Heart right ventricle (tissue), 16 donors: ENCODE data around the gene PRKACB. TPM values are rescaled to one million over a fixed set of nuclear protein-coding genes. Genes with fewer than 3 reads are reported as not detected.

Experiments used
- ATAC-seq, 8 donors: fragments of 200-7000 bp; cut with Tn5 transposase; one replicate each; pipeline ENCODE4 v1.9.1; 2020; ENCODE audit warnings: mild to moderate bottlenecking in 8 of 8, moderate library complexity in 8 of 8, moderate number of reproducible peaks in 1 of 8
- DNase-seq, 2 donors: peaks; one replicate each; pipeline ENCODE4 v3.0.0-alpha.2; 2020
- H3K27ac ChIP-seq, 10 donors: fragments of 200-600 bp; sonication (generic) in 2 of 10; one replicate each; pipeline versions ENCODE4 v1.5.0 to v1.8.0; 2020 to 2022; ENCODE audit warnings: mild to moderate bottlenecking in 3 of 10
- H3K27me3 ChIP-seq, 7 donors: fragments of 200-600 bp; one replicate each; pipeline ENCODE4 v1.8.0; 2021 to 2022; ENCODE audit warnings: mild to moderate bottlenecking in 2 of 7
- H3K36me3 ChIP-seq, 9 donors: fragments of 200-600 bp; sonication (generic) in 1 of 9; one replicate each; pipeline versions ENCODE4 v1.5.0 to v1.8.0; 2020 to 2022; ENCODE audit warnings: mild to moderate bottlenecking in 2 of 9
- H3K4me1 ChIP-seq, 9 donors: fragments of 200-600 bp; sonication (generic) in 1 of 9; one replicate each; pipeline versions ENCODE4 v1.5.0 to v1.8.0; 2020 to 2022; ENCODE audit warnings: mild to moderate bottlenecking in 4 of 9
- H3K4me3 ChIP-seq, 10 donors: fragments of 200-600 bp; sonication (generic) in 2 of 10; one replicate each; pipeline versions ENCODE4 v1.5.0 to v1.8.0; 2020 to 2022; ENCODE audit warnings: mild to moderate bottlenecking in 7 of 10, moderate library complexity in 2 of 10
- H3K9me3 ChIP-seq, 11 donors: fragments of 200-600 bp in 10 of 11; sonication (generic) in 2 of 11; one replicate each; pipeline versions ENCODE4 v1.5.0 to v1.8.0; 2013 to 2022; ENCODE audit warnings: mild to moderate bottlenecking in 2 of 11, control low read depth in 1 of 11, moderate library complexity in 1 of 11
- CTCF ChIP-seq, 9 donors: fragments of 200-600 bp; sonication (generic) in 2 of 9; IDR thresholded peaks; one replicate each; pipeline versions ENCODE4 v1.5.0 to v1.8.0; 2021 to 2022; ENCODE audit warnings: antibody characterized with exemption in 9 of 9, mild to moderate bottlenecking in 5 of 9, moderate library complexity in 1 of 9
- WGBS, 2 donors: extraction: QIAGEN DNeasy Blood & Tissue Kit; methylation state at CpG; one replicate each; pipeline ENCODE4 v1.1.7; 2013; ENCODE audit warnings: inconsistent platforms in 1 of 2; 5-methylcytosine and 5-hydroxymethylcytosine counted together
- intact Hi-C, 10 donors: fragments of 100-400 bp; cut with DNase I; formaldehyde crosslinking; loops; one replicate each; pipeline versions ENCODE4 v1.11.1 to v1.14.2; 2022
- polyA plus RNA-seq, 2 donors: library from polyadenylated mRNA; stranded (reverse); fragments of 200-250 nt; gene quantifications; one replicate each; pipeline ENCODE4 v1.2.3, GENCODE V29; 2013
- total RNA-seq, 10 donors: library from RNA; stranded (reverse); fragmentation: NEBNext Ultra II Directional in 3 of 10; extraction: Animal tissue kit (Norgen Biotek cat#: 25700) in 3 of 10; gene quantifications; one replicate each; pipeline versions ENCODE4 v1.2.1 to v1.2.4, GENCODE V29; 2021 to 2023
- donor health status: Arrhythmogenic right ventricular cardiomyopathy.
- donor health status: ischemic (EF 13 %, LVEDD 7.1; RV severe dilation, severe dysfunction).
- donor health status: healthy with polysubstance abuse.
- donor health status: DM: no; HTN: yes; CAD: no.
- donor health status: DM: no; HTN: no; CAD: no.
- donor health status: ischemic (EF 25% LVEDD 6.9; RV normal size, moderate dysfunction).
- donor health status: ischemic (EF 25% LVEDD 5.7; RV mildly dilated, moderate dysfunction).
- donor health status: healthy.
- donor health status: DM: yes; HTN: yes; CAD: no.
- donor health status: Ischemic cardiomyopathy.
- donor health status: ischemic (EF 35%, LVEDD 5.7; RV mildly dilated, moderate dysfunction).
- donor health status: nonischemic (EF 11% LVEDD 7.7; RV severe dilation, severe dysfunction).
- donor health status: DM: yes; HTN: yes; CAD: no.
- donor health status: PGD.
- donor health status: ischemic (EF 29% LVEDD 5.4; RV normal size, mild dysfunction).
- donor health status: nonischemic (EF 23%, LVEDD 6.1; RV moderate dilation, normal function).

PRKACB gene
- total and polyA plus RNA-seq, 12 donors: 6.4 to 49.1 (median 39.6) TPM

- intact Hi-C loops: no loop called here
These were observed 19.3 kb downstream of the PRKACB start for GRCh38 chr1:84163123-84163931.

GRCh38 chr1:84164161-84164560 is 20.1 kb downstream of the PRKACB start:
- intact Hi-C loops: no loop called here
- H3K36me3 ChIP-seq: no peaks in the 10 kb centered on the region

More at GRCh38 chr1:84163123-84163931, 19.3 kb downstream of the PRKACB start:
- Histone ChIP-seq H3K4me3 (peak overlapping the region in 2 of 10 donors; percentile 32), H3K27ac (no peak overlapping the region), H3K27me3 (no peaks in the 10 kb centered on the region), H3K9me3 (no peaks in the 10 kb centered on the region), H3K36me3 (no peaks in the 10 kb centered on the region), H3K4me1 (peaks cover 0 to 28% (median 8%) of the 10 kb centered on the region in 9 donors)
- WGBS, 2 donors: 82 to 89% methylated on average over 7 of the region's 7 CpGs
- no peak for TF ChIP-seq CTCF (IDR thresholded peaks at IDR 0.05)
- ATAC-seq (no peak), DNase-seq (no peak)

GRCh38 chr1:84164567-84165021 is 20.5 kb downstream of the PRKACB start:
- no peaks in the 10 kb centered on the region for H3K27me3 ChIP-seq
- peak overlapping the region in 6 of 10 donors; percentile 0 to 33 (median 27) for H3K4me3 ChIP-seq
- H3K36me3 ChIP-seq: no peaks in the 10 kb centered on the region
- no peaks in the 10 kb centered on the region for H3K9me3 ChIP-seq
- TF ChIP-seq CTCF (IDR thresholded peaks at IDR 0.05): no peak
- intact Hi-C loops: no loop called here
- WGBS, 2 donors: 65 to 66% methylated on average over 6 of the region's 6 CpGs
- peak overlapping the region in 1 of 10 donors; percentile 3 for H3K27ac ChIP-seq
- no peak for ATAC-seq
- peaks cover 0 to 31% (median 8%) of the 10 kb centered on the region in 9 donors for H3K4me1 ChIP-seq
- no peak for DNase-seq

More at GRCh38 chr1:84164161-84164560, 20.1 kb downstream of the PRKACB start:
- ATAC-seq (no peak), DNase-seq (no peak)
- peak overlapping the region in 6 of 10 donors; percentile 0 to 33 (median 27) for H3K4me3 ChIP-seq
- peaks cover 0 to 31% (median 8%) of the 10 kb centered on the region in 9 donors for H3K4me1 ChIP-seq
- no peaks in the 10 kb centered on the region for H3K27me3 ChIP-seq
- WGBS, 2 donors: 63 to 66% methylated on average over 5 of the region's 5 CpGs
- H3K9me3 ChIP-seq: no peaks in the 10 kb centered on the region
- H3K27ac ChIP-seq: no peak overlapping the region
- no peak for TF ChIP-seq CTCF (IDR thresholded peaks at IDR 0.05)

- DNase-seq: no peak
- Histone ChIP-seq H3K4me1 (peaks cover 0 to 35% (median 8%) of the 10 kb centered on the region in 9 donors), H3K27ac (no peak overlapping the region), H3K4me3 (no peak overlapping the region), H3K27me3 (no peaks in the 10 kb centered on the region), H3K36me3 (no peaks in the 10 kb centered on the region), H3K9me3 (no peaks in the 10 kb centered on the region)
- TF ChIP-seq CTCF (IDR thresholded peaks at IDR 0.05): no peak
- intact Hi-C loops: no loop called here
- WGBS, 2 donors: 87 to 90% methylated on average over 1 of the region's 1 CpG
- ATAC-seq: no peak
These were observed 21.5 kb downstream of the PRKACB start for GRCh38 chr1:84165601-84166000.
